HUES64 (cell line): ENCODE data around the gene TMEM144.

Source experiments
- H3K27ac ChIP-seq: 2 replicates; pipeline ENCODE4 v1.7.0; 2013; ENCODE audit warnings: low read depth, low read length, inconsistent platforms
- H3K27me3 ChIP-seq: 2 replicates; pipeline ENCODE4 v1.6.1; 2013; ENCODE audit warnings: mild to moderate bottlenecking, low read length; ENCODE audit not compliant: insufficient read depth
- H3K36me3 ChIP-seq: 2 replicates; pipeline ENCODE4 v1.6.1; 2013; ENCODE audit warnings: mild to moderate bottlenecking, low read length; ENCODE audit not compliant: insufficient read depth
- H3K4me1 ChIP-seq: 2 replicates; pipeline ENCODE4 v1.6.1; 2013; ENCODE audit warnings: mild to moderate bottlenecking, low read length, moderate library complexity; ENCODE audit not compliant: insufficient read depth
- H3K4me3 ChIP-seq: 2 replicates; pipeline ENCODE4 v1.5.1; 2013; ENCODE audit warnings: mild to moderate bottlenecking, low read length, moderate library complexity
- H3K9ac ChIP-seq: 2 replicates; pipeline ENCODE4 v1.6.1; 2013; ENCODE audit warnings: mild to moderate bottlenecking, low read depth, low read length
- H3K9me3 ChIP-seq: 2 replicates; pipeline ENCODE4 v1.6.1; 2013; ENCODE audit warnings: low read depth, low read length; ENCODE audit not compliant: insufficient read depth
- WGBS: fragments of 150-250, 120-280 bp; methylation state at CpG from one replicate; pipeline ENCODE4 v1.1.7; 2013; ENCODE audit warnings: missing lambda C conversion rate; 5-methylcytosine and 5-hydroxymethylcytosine counted together

Gene TMEM144

GRCh38 chr4:158300012-158300411 is 89.7 kb downstream of the TMEM144 start:
- no peaks in the 10 kb centered on the region for H3K36me3 ChIP-seq
- WGBS = 92% methylated on average over 3 of the region's 3 CpGs
- 0 out of 2 replicates have a peak, but pooled peaks cover under 1% of the 10 kb centered on the region for H3K9me3 ChIP-seq
- H3K9ac ChIP-seq = no peak overlapping the region
- no peaks in the 10 kb centered on the region for H3K27me3 ChIP-seq
- no peak overlapping the region for H3K27ac ChIP-seq
- H3K4me1 ChIP-seq = no peaks in the 10 kb centered on the region
- no peak overlapping the region for H3K4me3 ChIP-seq

GRCh38 chr4:158302076-158302866 is 92.0 kb downstream of the TMEM144 start:
- no peaks in the 10 kb centered on the region for H3K9me3 ChIP-seq
- H3K4me1 ChIP-seq = no peaks in the 10 kb centered on the region
- WGBS = 91% methylated on average over 2 of the region's 2 CpGs
- no peaks in the 10 kb centered on the region for H3K36me3 ChIP-seq
- H3K4me3 ChIP-seq = no peak overlapping the region
- no peak overlapping the region for H3K27ac ChIP-seq
- H3K9ac ChIP-seq = no peak overlapping the region
- H3K27me3 ChIP-seq = no peaks in the 10 kb centered on the region

GRCh38 chr4:158304694-158305093 is 94.4 kb downstream of the TMEM144 start:
- no peak overlapping the region for H3K4me3 ChIP-seq
- H3K4me1 ChIP-seq = no peaks in the 10 kb centered on the region
- 0% methylated on average over 1 of the region's 1 CpG for WGBS
- H3K27ac ChIP-seq = no peak overlapping the region
- no peaks in the 10 kb centered on the region for H3K27me3 ChIP-seq
- no peaks in the 10 kb centered on the region for H3K36me3 ChIP-seq
- H3K9ac ChIP-seq = no peak overlapping the region
- no peaks in the 10 kb centered on the region for H3K9me3 ChIP-seq
